GM08714 (cell line): Measurements from ENCODE around the gene ZFHX3.

ENCODE experiments used
- H3K4me3 ChIP-seq: fragments of 200-500 bp; sonication (Bioruptor generic); 2 replicates; pipeline ENCODE4 v1.5.1; 2014; ENCODE audit warnings: mild to moderate bottlenecking, low read length, inconsistent platforms
- ZNF274 ChIP-seq: IDR thresholded peaks from 2 replicates; pipeline ENCODE4 v1.6.1; 2012; ENCODE audit warnings: mild to moderate bottlenecking, low read depth, low read length

ZFHX3 gene

DNA sequence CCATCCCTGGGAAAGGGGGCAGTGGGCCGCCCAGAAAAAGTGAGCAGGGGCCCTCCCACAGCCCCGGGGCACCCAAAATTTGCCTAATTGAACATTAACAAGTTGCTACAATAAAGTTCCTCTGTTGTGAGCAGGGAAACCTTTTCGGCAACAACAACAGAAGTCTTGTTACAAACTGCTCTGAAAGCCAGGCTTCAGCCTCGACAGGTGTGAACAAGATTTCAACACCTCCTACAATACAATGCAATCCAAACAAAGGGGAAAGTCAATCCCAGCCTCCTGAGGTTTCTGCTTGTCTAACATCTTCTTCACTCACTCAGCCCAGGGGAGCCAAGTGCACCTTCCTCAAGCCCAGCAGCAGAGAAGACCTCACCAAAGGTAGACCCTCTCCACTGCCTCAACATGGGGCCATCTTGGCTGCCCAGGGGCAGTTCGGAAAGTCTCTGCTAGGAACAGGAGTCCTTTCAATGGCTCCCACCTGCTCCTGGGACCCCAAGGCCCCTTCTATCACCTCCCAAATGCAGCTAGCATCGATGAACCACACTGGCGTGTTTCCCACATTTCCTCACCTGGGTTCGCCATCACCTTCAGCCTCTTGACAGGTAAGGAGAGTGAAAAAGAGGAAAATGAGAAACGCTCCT, 19.1 kb downstream of the ZFHX3 start:
- TF ChIP-seq ZNF274: no peak
- no peak overlapping the region for H3K4me3 ChIP-seq

- H3K4me3 ChIP-seq: no peak overlapping the region
- TF ChIP-seq ZNF274: no peak
Measured at GRCh38 chr16:73028263-73028662, 19.7 kb downstream of the ZFHX3 start.

- H3K4me3 ChIP-seq: no peak overlapping the region
- no peak for TF ChIP-seq ZNF274
Measured at GRCh38 chr16:73027685-73028111, 20.2 kb downstream of the ZFHX3 start.

- TF ChIP-seq ZNF274: no peak
- no peak overlapping the region for H3K4me3 ChIP-seq
Measured at GRCh38 chr16:73026754-73027684, 20.9 kb downstream of the ZFHX3 start.

DNA sequence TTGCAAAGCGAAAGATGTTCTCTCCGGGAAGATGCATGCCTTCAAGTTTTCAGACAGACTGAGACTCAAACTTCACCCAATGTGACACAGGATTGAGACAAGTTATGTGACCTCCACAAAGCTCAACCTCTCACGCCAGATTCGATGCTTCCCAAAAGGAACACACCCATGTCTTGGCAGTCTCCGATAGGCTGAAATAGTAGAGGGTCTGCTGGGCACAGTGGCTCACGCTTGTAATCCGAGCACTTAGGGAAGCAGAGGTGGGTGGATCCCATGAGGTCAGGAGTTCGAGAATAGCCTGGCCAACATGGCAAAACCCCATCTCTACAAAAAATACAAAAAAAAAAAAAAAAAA, 22.1 kb downstream of the ZFHX3 start:
- H3K4me3 ChIP-seq: no peak overlapping the region
- no peak for TF ChIP-seq ZNF274

- no peak for TF ChIP-seq ZNF274
- no peak overlapping the region for H3K4me3 ChIP-seq
Measured at GRCh38 chr16:73025151-73025855, 22.6 kb downstream of the ZFHX3 start.

GRCh38 chr16:73024571-73025105, 23.3 kb downstream of the ZFHX3 start:
- TF ChIP-seq ZNF274: no peak

DNA sequence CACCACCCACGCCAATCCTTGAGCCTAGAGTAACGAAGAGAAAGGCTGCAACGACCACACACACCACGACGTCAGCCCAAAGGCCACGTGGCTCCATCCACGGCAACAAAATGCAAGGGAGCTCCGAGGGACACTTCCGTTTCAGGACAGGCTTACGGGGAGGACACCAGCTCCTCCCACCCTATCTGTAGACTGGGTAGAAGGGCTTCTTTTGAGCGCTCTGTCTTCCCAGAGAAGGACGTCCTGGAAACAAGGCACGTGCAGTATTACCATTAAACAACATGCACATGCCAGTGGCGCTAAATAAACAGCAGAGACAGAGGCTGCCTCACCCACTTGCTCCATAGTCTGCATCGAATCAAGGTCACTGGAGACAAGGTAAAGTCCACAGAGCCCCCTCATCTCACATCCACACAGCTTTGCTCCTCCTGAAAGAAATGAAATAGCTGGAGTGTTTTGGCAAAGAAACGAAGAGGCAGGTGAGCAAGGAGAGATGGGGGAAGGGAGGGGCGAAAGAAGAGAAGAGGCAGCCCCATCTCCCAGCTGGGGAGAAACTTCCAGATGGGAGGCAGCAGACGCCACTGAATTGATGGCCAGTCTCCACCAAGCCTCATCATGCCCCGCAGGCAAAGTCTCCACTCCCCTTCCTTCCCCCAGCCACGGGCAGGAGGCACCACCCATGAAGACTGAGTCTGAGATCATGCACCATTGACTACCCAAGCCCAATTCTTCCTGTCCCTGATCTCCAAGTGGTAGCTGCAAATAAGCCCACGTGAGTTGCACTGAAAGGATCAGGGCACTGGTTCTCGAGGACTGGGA, 24.0 kb downstream of the ZFHX3 start:
- H3K4me3 ChIP-seq: no peak overlapping the region
- TF ChIP-seq ZNF274: no peak

More at GRCh38 chr16:73024571-73025105, 23.3 kb downstream of the ZFHX3 start:
- no peak overlapping the region for H3K4me3 ChIP-seq

DNA sequence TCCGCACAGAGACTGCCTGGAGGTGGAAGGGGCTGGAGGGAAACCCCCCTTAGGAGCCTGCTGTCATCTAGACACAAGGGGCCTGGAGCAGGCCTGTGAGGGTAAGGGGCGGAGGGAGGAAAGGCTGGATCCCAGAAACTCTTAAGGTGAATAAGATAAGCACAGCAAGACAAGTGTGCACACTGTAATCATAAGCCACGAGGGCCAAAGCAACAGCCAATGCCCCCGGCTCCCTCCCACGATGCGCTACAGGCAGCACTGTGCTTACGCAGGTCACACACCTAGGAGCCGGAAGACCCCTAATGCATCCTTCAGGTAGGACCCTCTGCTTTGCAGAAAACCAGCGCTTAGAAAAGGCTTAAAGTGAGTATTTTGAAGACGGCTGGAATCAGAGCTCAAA, 24.6 kb downstream of the ZFHX3 start:
- no peak overlapping the region for H3K4me3 ChIP-seq
- no peak for TF ChIP-seq ZNF274

DNA sequence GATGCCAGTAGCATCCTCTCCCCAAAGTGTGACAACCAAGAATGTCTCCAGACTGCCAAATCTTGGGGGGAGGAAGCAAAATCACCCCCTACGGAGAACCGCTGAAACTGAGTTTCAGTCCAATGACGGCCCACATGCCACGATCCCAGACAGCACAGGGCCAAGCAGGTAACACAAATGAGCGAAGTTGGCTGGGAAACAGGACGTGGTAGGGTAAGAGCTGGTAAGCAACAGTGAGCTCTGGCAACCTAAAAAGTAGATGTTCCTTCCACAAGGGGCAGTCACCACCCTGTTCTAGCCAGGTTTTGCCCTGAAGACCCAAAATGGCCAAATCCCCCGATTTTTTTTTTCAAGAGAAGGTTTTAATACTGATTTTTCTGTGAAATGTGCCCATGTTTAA, 25.4 kb downstream of the ZFHX3 start:
- TF ChIP-seq ZNF274: no peak
- H3K4me3 ChIP-seq: no peak overlapping the region

GRCh38 chr16:73021866-73022495, 25.9 kb downstream of the ZFHX3 start:
- no peak for TF ChIP-seq ZNF274
- H3K4me3 ChIP-seq: no peak overlapping the region

- no peak overlapping the region for H3K4me3 ChIP-seq
- no peak for TF ChIP-seq ZNF274
Measured at GRCh38 chr16:73020409-73020884, 27.5 kb downstream of the ZFHX3 start.
